ENCODE measurements around the gene LPA. TPM values are rescaled to one million over a fixed set of nuclear protein-coding genes. Genes with fewer than 3 reads are reported as not detected.

LPA gene
- total and polyA plus RNA-seq, 2 of the 8 experiments (the other 6 are each of a cell fraction or from before 2014, with no cell fraction given) = 0.39 TPM; not detected in 1

GRCh38 chr6:160661216-160661615 is 2.9 kb downstream of the LPA start:
- Histone ChIP-seq H3K9ac (replicated peaks in 1 of 4; ENCODE audit: extremely low read depth in 1 of 4, low read depth in 3 of 4, low read length in 3 of 4) (no peak overlapping the region), H3K14ac (ENCODE audit: insufficient read length) (no peak overlapping the region), H4K8ac (ENCODE audit: extremely low read depth, insufficient read depth, low read length) (no peak overlapping the region), H4K20me1 (replicated peaks in 1 of 2; ENCODE audit: control insufficient read depth in 1 of 2, insufficient read depth in 2 of 2, low read length in 2 of 2) (no peaks in the 10 kb centered on the region), H3K27ac (ENCODE audit: low read depth, low read length) (no peak overlapping the region), H4K5ac (ENCODE audit: insufficient read length, low read depth, low read length) (no peak overlapping the region), H2BK15ac (ENCODE audit: low read length) (no peak overlapping the region), H3K36me3 (ENCODE audit: control insufficient read depth in 2 of 4, insufficient read depth in 4 of 4, low read length in 3 of 4) (no peaks in the 10 kb centered on the region), H2BK120ac (replicated peaks; ENCODE audit: low read depth, low read length) (no peak overlapping the region), H3K56ac (replicated peaks; ENCODE audit: insufficient read length, low read depth, low read length) (no peak overlapping the region), H4K91ac (replicated peaks; ENCODE audit: insufficient read length, low read length) (no peak overlapping the region), H3K23ac (ENCODE audit: insufficient read length) (no peak overlapping the region), H3K4me1 (replicated peaks in 1 of 4; ENCODE audit: control insufficient read depth in 3 of 4, insufficient read depth in 4 of 4, low read length in 3 of 4) (no peaks in the 10 kb centered on the region), H3K27me3 (replicated peaks in 1 of 4; ENCODE audit: control insufficient read depth in 3 of 4, extremely low read depth in 1 of 4, insufficient read depth in 3 of 4, low read length in 3 of 4) (no peaks in the 10 kb centered on the region; a peak in 1 of 7 replicates), H3K23me2 (ENCODE audit: low read depth, low read length) (no peaks in the 10 kb centered on the region), H3K4ac (replicated peaks; ENCODE audit: insufficient read length, low read depth, low read length) (no peak overlapping the region), H3K79me2 (ENCODE audit: control insufficient read depth in 1 of 2, insufficient read depth in 2 of 2, low read length in 2 of 2) (no peaks in the 10 kb centered on the region), H2AK5ac (ENCODE audit: low read depth, low read length) (no peak overlapping the region), H2BK12ac (ENCODE audit: low read depth, low read length) (no peak overlapping the region), H2BK20ac (ENCODE audit: low read length) (no peak overlapping the region), H3K79me1 (ENCODE audit: low read depth, low read length) (no peaks in the 10 kb centered on the region), H3K9me3 (ENCODE audit: insufficient read depth in 2 of 2, low read depth in 1 of 2, low read length in 1 of 2) (peaks cover 25 to 34% of the 10 kb centered on the region in 2 experiments), H3K18ac (ENCODE audit: extremely low read depth, low read length) (no peak overlapping the region), H2BK5ac (ENCODE audit: low read depth, low read length) (no peak overlapping the region), H2AFZ (ENCODE audit: low read length) (no peak overlapping the region), H3K4me2 (ENCODE audit: insufficient read depth in 1 of 2, low read depth in 2 of 2, low read length in 2 of 2) (no peak overlapping the region), H3K4me3 (ENCODE audit: extremely low read depth in 1 of 4, insufficient read depth in 2 of 4, low read depth in 3 of 4, low read length in 4 of 4) (no peak overlapping the region)
- FAIRE-seq = no peak
- 83% methylated on average over 3 of the region's 3 CpGs; no CpG with 5 or more reads in 1 of the 2 experiments for WGBS, 2 experiments (ENCODE audit: extremely low coverage in 1 of 2, insufficient coverage in 1 of 2, insufficient read length in 1 of 2, insufficient replicate concordance in 2 of 2, low coverage in 1 of 2, low lambda C conversion rate in 2 of 2, missing lambda C conversion rate in 1 of 2)
- POLR2A ChIA-PET (ENCODE audit: partially characterized antibody) = no interaction called here
- CTCF ChIA-PET (ENCODE audit: partially characterized antibody) = interaction anchor here (0.7 kb wide), 2 partner anchors 10 to 129 kb away, joined by 3 read pairs; no protein-coding TSS in a partner anchor
- DNase-seq (ENCODE audit: low read depth in 1 of 2, low spot score in 2 of 2) = no peak
- TF ChIP-seq SP2 (IDR thresholded peaks at IDR 0.05; ENCODE audit: low read length) (no peak), GTF2F1 (IDR thresholded peaks at IDR 0.05; ENCODE audit: borderline replicate concordance, low read depth, low read length) (no peak), SIRT6 (IDR thresholded peaks at IDR 0.05; ENCODE audit: low read length) (no peak), KDM4A (IDR thresholded peaks at IDR 0.05; ENCODE audit: low read depth, low read length, severe bottlenecking) (no peak), MAFK (IDR thresholded peaks at IDR 0.05; ENCODE audit: low read depth, low read length) (no peak), KDM1A (IDR thresholded peaks at IDR 0.05; ENCODE audit: borderline replicate concordance, low read length) (no peak), YY1 (IDR thresholded peaks at IDR 0.05; ENCODE audit: low read depth, low read length) (no peak)
